KMS-11 (cell line): Measurements from ENCODE around the gene LAPTM4A.

ENCODE experiments used
- H2AFZ ChIP-seq: fragments of 200-600 bp; sonication (generic); 2 replicates; pipeline ENCODE4 v1.6.1; 2016; ENCODE audit warnings: antibody characterized with exemption, mixed run types, low read depth
- H3K27ac ChIP-seq: fragments of 200-600 bp; sonication (generic); 2 replicates; pipeline ENCODE4 v1.6.1; 2016; ENCODE audit warnings: mild to moderate bottlenecking, mixed run types
- H3K27me3 ChIP-seq: fragments of 200-600 bp; sonication (generic); 2 replicates; pipeline ENCODE4 v1.6.1; 2017; ENCODE audit warnings: mild to moderate bottlenecking, low read depth, mixed run types, moderate library complexity; ENCODE audit not compliant: insufficient read depth
- H3K36me3 ChIP-seq: fragments of 200-600 bp; sonication (generic); 2 replicates; pipeline ENCODE4 v1.6.1; 2017; ENCODE audit warnings: mild to moderate bottlenecking, mixed run types; ENCODE audit not compliant: insufficient read depth
- H3K4me1 ChIP-seq: fragments of 200-600 bp; sonication (generic); 2 replicates; pipeline ENCODE4 v1.6.1; 2016; ENCODE audit warnings: mild to moderate bottlenecking, low read depth, mixed run types; ENCODE audit not compliant: poor library complexity, severe bottlenecking
- H3K4me2 ChIP-seq: fragments of 200-600 bp; sonication (generic); 2 replicates; pipeline ENCODE4 v1.7.0; 2016; ENCODE audit warnings: mild to moderate bottlenecking, mixed run types
- H3K4me3 ChIP-seq: fragments of 200-600 bp; sonication (generic); IDR thresholded peaks from 2 replicates; pipeline ENCODE4 v1.6.1; 2017; ENCODE audit warnings: low read depth, low read length, mixed read lengths; ENCODE audit not compliant: insufficient read depth
- H3K79me2 ChIP-seq: fragments of 200-600 bp; sonication (generic); 2 replicates; pipeline ENCODE4 v1.6.1; 2016; ENCODE audit warnings: low read depth, mixed run types; ENCODE audit not compliant: insufficient read depth
- H3K9ac ChIP-seq: fragments of 200-600 bp; sonication (generic); 2 replicates; pipeline ENCODE4 v1.6.1; 2016; ENCODE audit warnings: mild to moderate bottlenecking, mixed run types
- H4K20me1 ChIP-seq: fragments of 200-600 bp; sonication (generic); 2 replicates; pipeline ENCODE4 v1.6.1; 2016; ENCODE audit warnings: mild to moderate bottlenecking, mixed run types; ENCODE audit not compliant: insufficient read depth
- CTCF ChIP-seq: fragments of 200-600 bp; sonication (generic); conservative IDR thresholded peaks from 2 replicates; pipeline ENCODE4 v1.6.1; 2017; ENCODE audit warnings: low read depth, mild to moderate bottlenecking, antibody characterized with exemption, low read length, moderate library complexity, mixed read lengths

LAPTM4A gene

GRCh38 chr2:20061940-20062339 lies 10.5 kb upstream of the LAPTM4A start:
- H3K9ac ChIP-seq = no peak overlapping the region
- no peak overlapping the region for H3K4me2 ChIP-seq

GRCh38 chr2:20061476-20061875 lies 10.0 kb upstream of the LAPTM4A start:
- no peaks in the 10 kb centered on the region for H3K79me2 ChIP-seq
- H2AFZ ChIP-seq = no peak overlapping the region
- H3K27ac ChIP-seq = no peak overlapping the region
- H3K4me3 ChIP-seq = no peak overlapping the region
- no peaks in the 10 kb centered on the region for H3K27me3 ChIP-seq
- H3K9ac ChIP-seq = no peak overlapping the region
- H3K36me3 ChIP-seq = no peaks in the 10 kb centered on the region
- H4K20me1 ChIP-seq = no peaks in the 10 kb centered on the region
- peaks cover 4% of the 10 kb centered on the region for H3K4me1 ChIP-seq
- H3K4me2 ChIP-seq = no peak overlapping the region
- TF ChIP-seq CTCF = no peak

More at GRCh38 chr2:20061940-20062339, 10.5 kb upstream of the LAPTM4A start:
- Histone ChIP-seq H3K79me2 (no peaks in the 10 kb centered on the region), H2AFZ (no peak overlapping the region), H3K4me1 (peaks cover 8% of the 10 kb centered on the region), H3K4me3 (no peak overlapping the region), H3K27me3 (no peaks in the 10 kb centered on the region), H3K36me3 (no peaks in the 10 kb centered on the region), H4K20me1 (no peaks in the 10 kb centered on the region), H3K27ac (no peak overlapping the region)
- TF ChIP-seq CTCF = no peak

- Histone ChIP-seq H4K20me1 (no peaks in the 10 kb centered on the region), H3K4me3 (no peak overlapping the region), H2AFZ (no peak overlapping the region), H3K79me2 (no peaks in the 10 kb centered on the region), H3K9ac (no peak overlapping the region), H3K27me3 (no peaks in the 10 kb centered on the region), H3K4me2 (no peak overlapping the region), H3K36me3 (no peaks in the 10 kb centered on the region), H3K4me1 (no peaks in the 10 kb centered on the region), H3K27ac (no peak overlapping the region)
- no peak for TF ChIP-seq CTCF
Observed at GRCh38 chr2:20060106-20060505, 8.7 kb upstream of the LAPTM4A start.

- TF ChIP-seq CTCF = no peak
- no peak overlapping the region for H3K9ac ChIP-seq
- H3K79me2 ChIP-seq = no peaks in the 10 kb centered on the region
- no peak overlapping the region for H2AFZ ChIP-seq
- no peaks in the 10 kb centered on the region for H4K20me1 ChIP-seq
- H3K27ac ChIP-seq = no peak overlapping the region
- H3K27me3 ChIP-seq = no peaks in the 10 kb centered on the region
- no peak overlapping the region for H3K4me2 ChIP-seq
- no peaks in the 10 kb centered on the region for H3K36me3 ChIP-seq
- no peak overlapping the region for H3K4me3 ChIP-seq
- peaks cover 10% of the 10 kb centered on the region for H3K4me1 ChIP-seq
Observed at GRCh38 chr2:20057268-20057667, 5.8 kb upstream of the LAPTM4A start.
